Measurements from ENCODE around the gene OSBPL8.

OSBPL8 gene

GRCh38 chr12:76449583-76449982, 110.0 kb downstream of the OSBPL8 start:
- no peak for DNase-seq (ENCODE audit: low read depth)
- no peak overlapping the region for H3K4me3 ChIP-seq (ENCODE audit: low read depth, low read length)
- TF ChIP-seq CTCF (IDR thresholded peaks at IDR 0.05; ENCODE audit: low read depth, low read length, missing control alignments): no peak

DNA sequence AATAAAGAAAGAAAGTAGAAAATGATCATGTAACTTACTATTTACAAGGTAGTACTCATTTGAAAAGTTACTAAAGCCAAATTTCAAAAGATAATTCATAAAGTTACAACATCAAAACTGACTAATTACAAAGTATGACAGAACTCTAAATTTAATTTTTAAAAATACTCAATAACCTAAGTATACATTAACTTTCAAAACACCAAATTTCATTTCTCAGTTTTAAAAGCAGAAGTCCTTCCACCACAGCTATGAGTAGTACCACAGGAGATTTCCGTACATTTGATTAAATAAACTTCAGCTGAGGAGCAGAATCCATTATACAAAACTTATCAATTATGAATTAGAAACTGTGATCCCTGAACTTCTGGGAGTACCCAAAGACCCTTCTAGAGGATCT, 110.6 kb downstream of the OSBPL8 start:
- no peak for TF ChIP-seq CTCF (IDR thresholded peaks at IDR 0.05; ENCODE audit: low read depth, low read length, missing control alignments)

GRCh38 chr12:76446090-76446489, 113.5 kb downstream of the OSBPL8 start:
- no peak for DNase-seq (ENCODE audit: low read depth)
- no peak for TF ChIP-seq CTCF (IDR thresholded peaks at IDR 0.05; ENCODE audit: low read depth, low read length, missing control alignments)
- no peak overlapping the region for H3K4me3 ChIP-seq (ENCODE audit: low read depth, low read length)

More for the DNA sequence above, 110.6 kb downstream of the OSBPL8 start:
- H3K4me3 ChIP-seq (ENCODE audit: low read depth, low read length): no peak overlapping the region
- DNase-seq (ENCODE audit: low read depth): no peak

DNA sequence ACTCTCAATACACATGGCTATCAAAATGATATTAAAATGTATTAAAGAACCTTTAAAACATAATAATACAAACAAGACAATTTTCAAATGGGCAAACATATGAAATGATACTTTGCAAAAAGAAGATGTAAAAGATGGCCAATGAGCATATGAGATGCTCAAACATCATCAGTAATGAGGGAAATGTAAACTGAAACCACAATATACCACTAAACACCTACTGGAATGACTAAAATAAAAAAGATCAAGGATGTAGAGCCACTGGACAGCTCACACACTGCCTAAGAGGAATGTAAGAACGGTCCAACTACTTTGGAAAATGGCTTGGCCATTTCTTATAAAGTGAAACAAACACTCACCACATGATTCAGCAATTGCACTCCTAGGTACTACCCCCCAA, 114.1 kb downstream of the OSBPL8 start:
- H3K4me3 ChIP-seq (ENCODE audit: low read depth, low read length): no peak overlapping the region
- no peak for DNase-seq (ENCODE audit: low read depth)
- TF ChIP-seq CTCF (IDR thresholded peaks at IDR 0.05; ENCODE audit: low read depth, low read length, missing control alignments): no peak

DNA sequence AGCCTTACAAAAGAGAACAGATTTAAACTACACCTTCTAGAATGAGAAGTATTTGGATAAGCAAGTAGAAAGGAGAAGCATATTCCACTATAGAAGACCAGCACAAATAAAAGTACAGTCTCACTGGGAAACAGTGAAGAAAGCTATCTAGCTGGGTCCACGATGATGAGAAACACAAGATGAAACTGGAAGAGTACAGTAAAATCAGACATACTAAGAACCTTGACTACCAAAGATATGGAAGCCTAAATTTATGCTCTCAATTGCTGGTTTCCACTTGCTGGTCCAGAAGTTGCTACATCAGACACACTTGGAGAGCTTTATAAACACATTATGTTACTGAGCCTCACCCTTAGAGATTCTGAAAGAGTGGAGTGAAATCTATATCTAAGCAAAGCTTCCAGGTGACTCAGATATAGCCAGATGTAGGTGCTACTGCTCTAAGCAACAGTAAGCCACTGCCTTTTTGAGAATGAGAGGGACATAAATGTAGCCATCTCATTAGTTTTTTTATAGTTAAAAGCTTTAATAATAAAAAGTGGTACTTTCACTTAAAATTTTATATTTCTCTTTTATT, 115.1 kb downstream of the OSBPL8 start:
- DNase-seq (ENCODE audit: low read depth): no peak
- H3K4me3 ChIP-seq (ENCODE audit: low read depth, low read length): no peak overlapping the region
- no peak for TF ChIP-seq CTCF (IDR thresholded peaks at IDR 0.05; ENCODE audit: low read depth, low read length, missing control alignments)

GRCh38 chr12:76441016-76441415, 118.6 kb downstream of the OSBPL8 start:
- no peak for DNase-seq (ENCODE audit: low read depth)
- TF ChIP-seq CTCF (IDR thresholded peaks at IDR 0.05; ENCODE audit: low read depth, low read length, missing control alignments): no peak
- H3K4me3 ChIP-seq (ENCODE audit: low read depth, low read length): no peak overlapping the region

DNA sequence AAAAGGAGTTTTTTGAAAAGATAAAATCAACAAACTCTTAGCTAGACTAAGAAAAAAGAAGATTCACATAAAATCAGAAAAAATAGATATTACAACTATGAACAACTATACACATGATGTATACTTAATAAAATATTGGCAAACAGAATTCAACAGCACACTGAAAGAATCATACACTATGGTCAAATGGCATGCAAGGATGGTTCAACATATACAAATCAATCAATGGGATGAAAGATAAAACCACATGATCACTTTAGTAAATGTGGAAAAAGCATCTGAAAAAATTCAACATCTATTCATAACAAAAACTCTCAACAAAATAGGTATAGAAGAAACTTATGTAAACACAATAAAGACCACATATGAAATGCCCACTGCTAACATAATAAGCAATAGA, 126.8 kb downstream of the OSBPL8 start:
- no peak for TF ChIP-seq CTCF (IDR thresholded peaks at IDR 0.05; ENCODE audit: low read depth, low read length, missing control alignments)
- no peak for DNase-seq (ENCODE audit: low read depth)
- H3K4me3 ChIP-seq (ENCODE audit: low read depth, low read length): no peak overlapping the region

Data from GM12864 (cell line).